Measurements from ENCODE around the gene SEMA3B. TPM values are rescaled to one million over a fixed set of nuclear protein-coding genes. Genes with fewer than 3 reads are reported as not detected.

The SEMA3B gene
- 1 to 10 TPM; 5.2 to 7.8 TPM for polyA plus RNA-seq

DNA sequence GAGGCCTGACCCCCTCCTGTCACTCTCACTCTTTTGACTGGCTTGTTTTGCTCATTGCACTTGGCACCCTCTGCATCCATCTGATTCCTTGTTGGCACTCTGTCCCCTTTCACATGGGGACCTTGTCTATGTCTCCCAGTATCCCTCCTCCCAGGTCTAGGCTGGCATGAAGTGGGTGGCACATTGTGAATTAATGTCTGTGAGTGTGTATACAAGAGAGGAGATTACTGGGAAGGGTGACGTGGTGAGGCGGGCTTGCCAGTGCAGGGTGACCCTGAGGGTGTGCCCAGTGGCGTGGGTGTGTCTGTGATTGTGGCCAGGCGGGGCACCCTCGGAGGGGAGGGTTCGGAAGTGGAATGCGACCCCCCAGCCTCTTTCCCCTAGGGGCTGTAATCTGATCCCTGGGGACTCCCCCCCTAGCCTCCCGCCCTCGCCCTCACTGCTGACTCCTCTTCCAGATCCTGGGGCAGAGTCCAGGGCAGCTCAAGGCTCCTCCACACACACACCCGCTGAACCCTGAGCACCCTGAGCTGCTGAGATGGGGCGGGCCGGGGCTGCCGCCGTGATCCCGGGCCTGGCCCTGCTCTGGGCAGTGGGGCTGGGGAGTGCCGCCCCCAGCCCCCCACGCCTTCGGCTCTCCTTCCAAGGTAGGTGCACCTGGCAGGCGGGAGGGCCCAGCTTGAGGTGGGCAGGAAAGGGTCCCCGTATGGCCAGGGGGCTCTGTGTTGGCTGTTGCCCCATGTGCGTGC, at the start of gene SEMA3B:
Gene SEMA3B, plus strand, starts transcription at position 445 of the 749 bp plus-strand sequence. Its CDS starts 94 bp downstream, at position 539.
- 25 to 31% methylated on average over 19 to 21 of the region's 21 CpGs for WGBS, 2 donors
- no peaks in the 10 kb centered on the region for H3K36me3 ChIP-seq (ENCODE audit: control insufficient read depth in 2 of 2, insufficient read depth in 2 of 2, low read length in 1 of 2)
- H3K4me1 ChIP-seq (ENCODE audit: control insufficient read depth in 2 of 2, insufficient read depth in 2 of 2, low read length in 1 of 2), result peaks cover 13 to 39% of the 10 kb centered on the region in 2 donors
- no peaks in the 10 kb centered on the region for H3K9me3 ChIP-seq (ENCODE audit: control insufficient read depth in 2 of 2, insufficient read depth in 1 of 2, low read depth in 1 of 2, low read length in 1 of 2)
- H3K4me3 ChIP-seq (ENCODE audit: low read depth in 1 of 2, low read length in 2 of 2), result no peak within 1 kb of the TSS
- peak within 1 kb of the TSS; percentile 20 to 77 for H3K27ac ChIP-seq (ENCODE audit: low read depth in 2 of 2, low read length in 1 of 2)
- H3K27me3 ChIP-seq (ENCODE audit: control insufficient read depth in 1 of 2, insufficient read depth in 2 of 2, low read length in 2 of 2), result no peaks in the 10 kb centered on the region

GRCh38 chr3:50219285-50219684, 49.7 kb upstream of the SEMA3B start:
- Histone ChIP-seq H3K27me3 (ENCODE audit: control insufficient read depth in 1 of 2, insufficient read depth in 2 of 2, low read length in 2 of 2) (no peaks in the 10 kb centered on the region), H3K4me1 (ENCODE audit: control insufficient read depth in 2 of 2, insufficient read depth in 2 of 2, low read length in 1 of 2) (peaks cover 0 to 9% of the 10 kb centered on the region in 2 donors), H3K36me3 (ENCODE audit: control insufficient read depth in 2 of 2, insufficient read depth in 2 of 2, low read length in 1 of 2) (no peaks in the 10 kb centered on the region), H3K4me3 (ENCODE audit: low read depth in 1 of 2, low read length in 2 of 2) (no peak overlapping the region), H3K27ac (ENCODE audit: low read depth in 2 of 2, low read length in 1 of 2) (no peak overlapping the region), H3K9me3 (ENCODE audit: control insufficient read depth in 2 of 2, insufficient read depth in 1 of 2, low read depth in 1 of 2, low read length in 1 of 2) (no peaks in the 10 kb centered on the region)
- WGBS, 2 donors, result 88 to 90% methylated on average over 5 of the region's 5 CpGs

DNA sequence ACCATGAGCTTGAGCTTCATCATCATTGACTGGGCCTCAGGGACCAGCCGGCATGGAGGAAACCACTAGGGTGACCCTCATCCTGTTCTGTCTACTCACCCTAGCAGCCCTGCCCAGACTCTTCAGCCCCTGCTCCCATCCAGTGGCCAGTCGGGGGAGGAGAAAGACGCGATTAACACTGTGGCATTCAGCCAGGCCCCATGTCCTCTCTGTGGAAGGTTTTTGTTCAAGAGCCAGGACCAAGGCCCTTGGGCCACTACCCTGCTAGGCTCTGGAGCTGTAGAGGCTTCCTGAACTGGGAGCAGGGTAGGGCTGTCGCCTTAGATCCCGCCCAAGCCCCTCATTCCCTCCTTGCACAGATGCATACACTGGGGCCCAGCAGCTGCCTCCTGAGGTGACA, 48.8 kb upstream of the SEMA3B start:
- H3K4me1 ChIP-seq (ENCODE audit: control insufficient read depth in 2 of 2, insufficient read depth in 2 of 2, low read length in 1 of 2), result peaks cover 0 to 9% of the 10 kb centered on the region in 2 donors
- H3K27ac ChIP-seq (ENCODE audit: low read depth in 2 of 2, low read length in 1 of 2), result no peak overlapping the region
- no peaks in the 10 kb centered on the region for H3K9me3 ChIP-seq (ENCODE audit: control insufficient read depth in 2 of 2, insufficient read depth in 1 of 2, low read depth in 1 of 2, low read length in 1 of 2)
- WGBS, 2 donors, result 72 to 78% methylated on average over 6 of the region's 6 CpGs
- no peaks in the 10 kb centered on the region for H3K27me3 ChIP-seq (ENCODE audit: control insufficient read depth in 1 of 2, insufficient read depth in 2 of 2, low read length in 2 of 2)
- H3K4me3 ChIP-seq (ENCODE audit: low read depth in 1 of 2, low read length in 2 of 2), result no peak overlapping the region
- no peaks in the 10 kb centered on the region for H3K36me3 ChIP-seq (ENCODE audit: control insufficient read depth in 2 of 2, insufficient read depth in 2 of 2, low read length in 1 of 2)

GRCh38 chr3:50221051-50221410, 47.9 kb upstream of the SEMA3B start:
- Histone ChIP-seq H3K4me1 (ENCODE audit: control insufficient read depth in 2 of 2, insufficient read depth in 2 of 2, low read length in 1 of 2) (peaks cover 0 to 9% of the 10 kb centered on the region in 2 donors), H3K27ac (ENCODE audit: low read depth in 2 of 2, low read length in 1 of 2) (no peak overlapping the region), H3K27me3 (ENCODE audit: control insufficient read depth in 1 of 2, insufficient read depth in 2 of 2, low read length in 2 of 2) (no peaks in the 10 kb centered on the region), H3K36me3 (ENCODE audit: control insufficient read depth in 2 of 2, insufficient read depth in 2 of 2, low read length in 1 of 2) (no peaks in the 10 kb centered on the region), H3K4me3 (ENCODE audit: low read depth in 1 of 2, low read length in 2 of 2) (no peak overlapping the region), H3K9me3 (ENCODE audit: control insufficient read depth in 2 of 2, insufficient read depth in 1 of 2, low read depth in 1 of 2, low read length in 1 of 2) (no peaks in the 10 kb centered on the region)
- 67 to 71% methylated on average over 4 of the region's 4 CpGs for WGBS, 2 donors

DNA sequence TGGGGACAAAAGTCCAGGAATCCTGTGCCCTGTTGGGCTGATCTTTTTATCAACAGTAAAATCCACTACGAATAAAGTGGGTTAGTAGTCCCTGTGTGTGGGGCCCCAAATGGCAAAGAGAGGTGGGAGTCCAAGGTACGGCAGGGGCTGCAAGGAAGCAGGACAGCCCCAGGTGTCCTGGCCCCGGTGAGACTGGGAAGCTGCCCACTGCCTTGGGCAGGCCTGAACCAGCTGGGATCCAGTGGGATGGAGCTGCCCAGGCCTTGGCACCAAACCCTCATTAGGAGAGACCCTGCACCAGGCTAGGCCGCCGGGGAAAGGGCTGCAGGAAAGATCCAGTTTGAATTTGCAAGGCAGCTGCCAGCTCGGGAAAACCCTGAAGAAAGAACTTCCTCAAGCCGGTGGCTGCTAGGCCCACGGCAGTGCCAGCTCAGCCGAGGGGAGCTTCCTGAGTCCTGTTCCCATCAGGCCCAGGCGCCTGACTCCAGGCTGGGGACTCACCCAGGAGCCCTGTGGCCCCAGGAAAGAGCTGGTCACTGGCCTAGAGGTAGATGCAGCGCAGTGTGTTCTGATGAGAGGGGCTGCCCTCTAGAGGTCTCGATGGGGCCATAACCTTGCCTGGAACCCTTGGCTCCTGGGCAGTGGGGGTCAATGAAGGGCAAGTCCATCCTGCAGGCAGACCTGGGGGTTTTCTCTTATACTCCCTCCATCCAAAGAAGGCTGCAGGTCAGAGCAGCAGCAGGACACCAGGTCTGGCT, 47.4 kb upstream of the SEMA3B start:
- Histone ChIP-seq H3K27me3 (ENCODE audit: control insufficient read depth in 1 of 2, insufficient read depth in 2 of 2, low read length in 2 of 2) (no peaks in the 10 kb centered on the region), H3K36me3 (ENCODE audit: control insufficient read depth in 2 of 2, insufficient read depth in 2 of 2, low read length in 1 of 2) (no peaks in the 10 kb centered on the region), H3K4me3 (ENCODE audit: low read depth in 1 of 2, low read length in 2 of 2) (no peak overlapping the region), H3K9me3 (ENCODE audit: control insufficient read depth in 2 of 2, insufficient read depth in 1 of 2, low read depth in 1 of 2, low read length in 1 of 2) (no peaks in the 10 kb centered on the region), H3K4me1 (ENCODE audit: control insufficient read depth in 2 of 2, insufficient read depth in 2 of 2, low read length in 1 of 2) (peaks cover 0 to 9% of the 10 kb centered on the region in 2 donors), H3K27ac (ENCODE audit: low read depth in 2 of 2, low read length in 1 of 2) (no peak overlapping the region)
- WGBS, 2 donors, result 50 to 61% methylated on average over 12 of the region's 12 CpGs

DNA sequence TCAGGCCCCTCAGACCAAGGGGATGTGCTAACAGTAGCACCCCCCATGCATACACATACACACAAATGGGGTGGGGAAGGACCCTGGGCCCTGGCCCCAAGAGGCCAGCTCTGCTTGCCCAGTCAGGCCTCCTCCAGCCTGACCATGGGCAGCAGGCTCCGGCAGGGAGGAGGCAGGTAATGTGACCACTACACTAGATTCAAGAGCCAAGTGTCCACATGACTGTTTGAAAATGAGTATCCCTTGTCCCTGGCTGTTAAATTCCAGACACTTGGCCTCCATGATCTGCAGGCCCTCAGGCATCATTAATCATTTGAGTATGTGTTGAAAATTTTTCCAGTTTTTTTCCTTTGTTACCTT, 46.8 kb upstream of the SEMA3B start:
- H3K27me3 ChIP-seq (ENCODE audit: control insufficient read depth in 1 of 2, insufficient read depth in 2 of 2, low read length in 2 of 2), result no peaks in the 10 kb centered on the region
- peaks cover 0 to 7% of the 10 kb centered on the region in 2 donors for H3K4me1 ChIP-seq (ENCODE audit: control insufficient read depth in 2 of 2, insufficient read depth in 2 of 2, low read length in 1 of 2)
- H3K27ac ChIP-seq (ENCODE audit: low read depth in 2 of 2, low read length in 1 of 2), result no peak overlapping the region
- H3K36me3 ChIP-seq (ENCODE audit: control insufficient read depth in 2 of 2, insufficient read depth in 2 of 2, low read length in 1 of 2), result no peaks in the 10 kb centered on the region
- no peak overlapping the region for H3K4me3 ChIP-seq (ENCODE audit: low read depth in 1 of 2, low read length in 2 of 2)
- no peaks in the 10 kb centered on the region for H3K9me3 ChIP-seq (ENCODE audit: control insufficient read depth in 2 of 2, insufficient read depth in 1 of 2, low read depth in 1 of 2, low read length in 1 of 2)
- WGBS, 2 donors, result 83 to 89% methylated on average over 1 of the region's 1 CpG

GRCh38 chr3:50224639-50225038, 44.3 kb upstream of the SEMA3B start:
- H3K4me1 ChIP-seq (ENCODE audit: control insufficient read depth in 2 of 2, insufficient read depth in 2 of 2, low read length in 1 of 2), result peaks cover 0 to 8% of the 10 kb centered on the region in 2 donors
- no peaks in the 10 kb centered on the region for H3K9me3 ChIP-seq (ENCODE audit: control insufficient read depth in 2 of 2, insufficient read depth in 1 of 2, low read depth in 1 of 2, low read length in 1 of 2)
- H3K27me3 ChIP-seq (ENCODE audit: control insufficient read depth in 1 of 2, insufficient read depth in 2 of 2, low read length in 2 of 2), result no peaks in the 10 kb centered on the region
- H3K4me3 ChIP-seq (ENCODE audit: low read depth in 1 of 2, low read length in 2 of 2), result no peak overlapping the region
- H3K36me3 ChIP-seq (ENCODE audit: control insufficient read depth in 2 of 2, insufficient read depth in 2 of 2, low read length in 1 of 2), result no peaks in the 10 kb centered on the region
- H3K27ac ChIP-seq (ENCODE audit: low read depth in 2 of 2, low read length in 1 of 2), result no peak overlapping the region
- WGBS, 2 donors, result 71 to 74% methylated on average over 5 of the region's 5 CpGs

GRCh38 chr3:50226888-50227389, 42.0 kb upstream of the SEMA3B start:
- H3K4me3 ChIP-seq (ENCODE audit: low read depth in 1 of 2, low read length in 2 of 2), result peak overlapping the region; percentile 48 to 49
- no peaks in the 10 kb centered on the region for H3K36me3 ChIP-seq (ENCODE audit: control insufficient read depth in 2 of 2, insufficient read depth in 2 of 2, low read length in 1 of 2)
- no peaks in the 10 kb centered on the region for H3K27me3 ChIP-seq (ENCODE audit: control insufficient read depth in 1 of 2, insufficient read depth in 2 of 2, low read length in 2 of 2)
- WGBS, 2 donors, result 1 to 2% methylated on average over 38 to 40 of the region's 40 CpGs
- peaks cover 7 to 8% of the 10 kb centered on the region in 2 donors for H3K4me1 ChIP-seq (ENCODE audit: control insufficient read depth in 2 of 2, insufficient read depth in 2 of 2, low read length in 1 of 2)
- no peaks in the 10 kb centered on the region for H3K9me3 ChIP-seq (ENCODE audit: control insufficient read depth in 2 of 2, insufficient read depth in 1 of 2, low read depth in 1 of 2, low read length in 1 of 2)
- H3K27ac ChIP-seq (ENCODE audit: low read depth in 2 of 2, low read length in 1 of 2), result peak overlapping the region; percentile 56 to 98

GRCh38 chr3:50227390-50228183, 41.4 kb upstream of the SEMA3B start:
- Histone ChIP-seq H3K36me3 (ENCODE audit: control insufficient read depth in 2 of 2, insufficient read depth in 2 of 2, low read length in 1 of 2) (no peaks in the 10 kb centered on the region), H3K4me1 (ENCODE audit: control insufficient read depth in 2 of 2, insufficient read depth in 2 of 2, low read length in 1 of 2) (peaks cover 7 to 8% of the 10 kb centered on the region in 2 donors), H3K27me3 (ENCODE audit: control insufficient read depth in 1 of 2, insufficient read depth in 2 of 2, low read length in 2 of 2) (no peaks in the 10 kb centered on the region), H3K9me3 (ENCODE audit: control insufficient read depth in 2 of 2, insufficient read depth in 1 of 2, low read depth in 1 of 2, low read length in 1 of 2) (no peaks in the 10 kb centered on the region), H3K4me3 (ENCODE audit: low read depth in 1 of 2, low read length in 2 of 2) (peak overlapping the region; percentile 49 to 72), H3K27ac (ENCODE audit: low read depth in 2 of 2, low read length in 1 of 2) (peak overlapping the region; percentile 94 to 98)
- 1 to 3% methylated on average over 47 to 51 of the region's 51 CpGs for WGBS, 2 donors
